Measurements from ENCODE around the gene SDC3.

SDC3 gene

DNA sequence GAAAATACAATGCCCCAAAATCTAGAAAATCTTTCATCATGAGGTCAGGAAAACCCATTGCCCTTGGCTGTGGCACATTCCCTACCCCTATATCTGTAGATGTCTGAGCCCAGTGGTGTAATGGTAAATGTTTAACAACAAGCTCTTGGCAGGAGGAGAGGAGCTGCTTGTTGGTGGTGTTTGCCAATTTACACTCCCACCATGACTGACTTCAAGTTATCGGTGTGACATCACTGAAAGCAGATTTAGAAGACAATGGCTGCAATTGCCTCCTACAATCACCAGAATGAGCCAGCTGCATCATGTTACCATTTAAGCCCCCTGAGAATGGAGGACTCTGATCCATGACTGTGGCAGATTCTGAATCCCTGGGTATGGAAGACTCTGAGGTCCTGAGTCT is 70.9 kb downstream of the SDC3 start:
- H3K36me3 ChIP-seq (replicated peaks): no peaks in the 10 kb centered on the region
- DNase-seq: no peak
- no peak overlapping the region for H3K4me3 ChIP-seq (ENCODE audit: low read depth, low read length)
- no peaks in the 10 kb centered on the region for H3K27me3 ChIP-seq (replicated peaks)
- TF ChIP-seq, protein P1, sequence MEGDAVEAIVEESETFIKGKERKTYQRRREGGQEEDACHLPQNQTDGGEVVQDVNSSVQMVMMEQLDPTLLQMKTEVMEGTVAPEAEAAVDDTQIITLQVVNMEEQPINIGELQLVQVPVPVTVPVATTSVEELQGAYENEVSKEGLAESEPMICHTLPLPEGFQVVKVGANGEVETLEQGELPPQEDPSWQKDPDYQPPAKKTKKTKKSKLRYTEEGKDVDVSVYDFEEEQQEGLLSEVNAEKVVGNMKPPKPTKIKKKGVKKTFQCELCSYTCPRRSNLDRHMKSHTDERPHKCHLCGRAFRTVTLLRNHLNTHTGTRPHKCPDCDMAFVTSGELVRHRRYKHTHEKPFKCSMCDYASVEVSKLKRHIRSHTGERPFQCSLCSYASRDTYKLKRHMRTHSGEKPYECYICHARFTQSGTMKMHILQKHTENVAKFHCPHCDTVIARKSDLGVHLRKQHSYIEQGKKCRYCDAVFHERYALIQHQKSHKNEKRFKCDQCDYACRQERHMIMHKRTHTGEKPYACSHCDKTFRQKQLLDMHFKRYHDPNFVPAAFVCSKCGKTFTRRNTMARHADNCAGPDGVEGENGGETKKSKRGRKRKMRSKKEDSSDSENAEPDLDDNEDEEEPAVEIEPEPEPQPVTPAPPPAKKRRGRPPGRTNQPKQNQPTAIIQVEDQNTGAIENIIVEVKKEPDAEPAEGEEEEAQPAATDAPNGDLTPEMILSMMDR (IDR thresholded peaks at IDR 0.05; ENCODE audit: low read depth, low read length, missing control alignments): no peak
- no peak overlapping the region for H3K27ac ChIP-seq
- in situ Hi-C loops (cut with HindIII; ENCODE audit: low pct_ligation_motif_present, low sequenced_read_pairs): no loop called here

DNA sequence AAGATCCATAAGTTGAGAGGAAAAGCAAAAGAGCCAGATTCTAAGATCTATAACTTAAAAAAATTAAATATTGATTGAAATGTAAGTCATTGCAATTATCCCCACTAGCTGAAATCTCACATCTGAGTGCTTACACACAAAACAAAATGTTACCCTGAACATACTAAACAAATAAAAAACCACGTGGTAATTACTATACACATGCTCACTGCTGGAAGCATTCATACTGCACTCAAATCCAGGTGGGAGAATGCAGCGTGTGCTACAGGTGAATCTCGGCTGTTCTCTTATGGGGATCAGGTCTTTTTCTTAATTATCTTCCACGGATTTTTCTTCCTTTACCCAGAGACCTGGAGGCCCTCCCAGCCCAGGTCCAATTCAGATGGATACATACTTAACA is 74.3 kb downstream of the SDC3 start:
- no peaks in the 10 kb centered on the region for H3K27me3 ChIP-seq (replicated peaks)
- no peak for DNase-seq
- H3K27ac ChIP-seq: no peak overlapping the region
- H3K36me3 ChIP-seq (replicated peaks): no peaks in the 10 kb centered on the region
- TF ChIP-seq, protein P1 (IDR thresholded peaks at IDR 0.05; ENCODE audit: low read depth, low read length, missing control alignments): no peak
- H3K4me3 ChIP-seq (ENCODE audit: low read depth, low read length): no peak overlapping the region
- in situ Hi-C loops (cut with HindIII; ENCODE audit: low pct_ligation_motif_present, low sequenced_read_pairs): no loop called here

DNA sequence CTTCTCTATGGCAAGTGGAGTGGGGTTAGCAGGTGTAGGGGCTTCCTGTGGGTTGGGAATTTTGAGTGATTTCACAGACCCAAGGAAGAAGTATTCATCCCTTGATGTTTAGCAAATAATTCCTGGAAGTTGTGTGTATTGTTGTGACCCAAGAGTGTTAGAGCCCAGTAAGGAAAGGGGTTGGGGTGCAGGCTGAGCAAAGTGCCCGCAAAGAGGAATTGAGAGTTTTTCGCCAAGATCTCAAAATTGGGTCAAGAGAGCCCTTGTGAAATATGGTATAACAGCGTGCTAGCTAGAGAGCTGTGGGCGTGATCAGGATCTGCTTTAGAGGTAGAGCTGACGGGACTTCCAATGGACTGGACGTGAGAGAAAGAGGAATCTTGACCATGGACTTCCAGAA is 78.0 kb downstream of the SDC3 start:
- H3K4me3 ChIP-seq (ENCODE audit: low read depth, low read length): no peak overlapping the region
- no peaks in the 10 kb centered on the region for H3K36me3 ChIP-seq (replicated peaks)
- no peak overlapping the region for H3K27ac ChIP-seq
- DNase-seq: no peak
- in situ Hi-C loops (cut with HindIII; ENCODE audit: low pct_ligation_motif_present, low sequenced_read_pairs): no loop called here
- TF ChIP-seq, protein P1 (IDR thresholded peaks at IDR 0.05; ENCODE audit: low read depth, low read length, missing control alignments): no peak
- H3K27me3 ChIP-seq (replicated peaks): no peaks in the 10 kb centered on the region

DNA sequence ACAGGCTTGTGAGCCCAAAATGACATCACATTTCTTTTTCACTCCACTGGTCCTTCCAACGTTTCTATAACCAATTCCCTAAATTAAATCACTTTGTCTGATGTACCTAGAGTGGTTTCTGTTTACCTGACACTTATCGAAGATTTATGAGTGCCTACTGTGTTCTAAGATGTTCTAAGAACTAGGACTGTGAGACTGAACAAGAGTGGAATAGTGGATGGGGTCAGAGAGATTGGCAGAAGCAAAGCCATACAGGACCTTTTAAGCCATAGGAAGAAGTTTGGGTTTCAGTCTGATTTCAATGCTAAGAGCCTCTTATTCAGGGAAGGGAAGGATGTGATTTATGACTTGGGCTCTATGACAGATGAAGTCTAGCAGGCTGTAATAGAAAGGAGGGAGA is 78.7 kb downstream of the SDC3 start:
- no peak overlapping the region for H3K4me3 ChIP-seq (ENCODE audit: low read depth, low read length)
- TF ChIP-seq, protein P1 (IDR thresholded peaks at IDR 0.05; ENCODE audit: low read depth, low read length, missing control alignments): no peak
- no peaks in the 10 kb centered on the region for H3K36me3 ChIP-seq (replicated peaks)
- H3K27ac ChIP-seq: no peak overlapping the region
- in situ Hi-C loops (cut with HindIII; ENCODE audit: low pct_ligation_motif_present, low sequenced_read_pairs): no loop called here
- H3K27me3 ChIP-seq (replicated peaks): no peaks in the 10 kb centered on the region
- no peak for DNase-seq

DNA sequence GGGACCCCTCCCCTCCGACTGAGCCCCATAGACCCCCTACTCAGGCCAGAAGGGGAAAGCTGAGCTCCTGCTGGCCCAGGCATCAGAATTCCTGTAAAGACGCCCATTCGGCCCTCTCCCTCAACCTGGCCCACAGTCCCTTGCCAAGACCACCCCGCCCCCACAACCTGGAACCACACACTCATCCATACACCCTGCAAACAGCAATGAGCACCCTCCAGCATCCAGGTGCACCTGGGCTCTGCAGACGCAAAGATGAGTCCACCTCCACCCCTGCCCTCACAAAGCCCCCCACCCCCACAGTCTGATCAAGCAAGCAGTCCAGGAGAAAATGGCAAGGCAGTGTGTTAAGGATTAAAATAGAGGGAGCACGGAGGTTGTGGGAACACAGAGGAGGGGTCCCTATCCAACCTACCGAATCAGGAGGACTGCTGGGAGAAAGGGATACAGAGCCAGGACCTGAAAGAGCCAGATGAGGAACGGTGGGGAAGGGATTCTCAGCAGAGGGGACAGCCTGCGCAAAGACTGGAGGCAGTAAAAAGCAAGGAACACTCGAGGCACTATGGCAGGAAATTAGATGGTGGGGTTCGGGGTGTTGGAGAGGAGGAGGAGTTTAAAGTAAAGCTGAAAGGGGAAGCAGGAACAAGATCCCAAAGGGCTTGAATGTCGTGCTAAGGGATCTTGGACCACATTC is 83.7 kb downstream of the SDC3 start:
- Histone ChIP-seq H3K27ac (no peak overlapping the region), H3K4me3 (ENCODE audit: low read depth, low read length) (peak overlapping the region; percentile 34), H3K27me3 (replicated peaks) (no peaks in the 10 kb centered on the region), H3K36me3 (replicated peaks) (no peaks in the 10 kb centered on the region)
- in situ Hi-C loops (cut with HindIII; ENCODE audit: low pct_ligation_motif_present, low sequenced_read_pairs): no loop called here
- TF ChIP-seq, protein P1 (IDR thresholded peaks at IDR 0.05; ENCODE audit: low read depth, low read length, missing control alignments): no peak
- no peak for DNase-seq

Measured in brain microvascular endothelial cell (primary cell).